Measurements from ENCODE around the gene MIGA2. TPM values are rescaled to one million over a fixed set of nuclear protein-coding genes. Genes with fewer than 3 reads are reported as not detected.

The MIGA2 gene
- total RNA-seq, 1 experiment from 2014 or later, result 28.6 TPM

DNA sequence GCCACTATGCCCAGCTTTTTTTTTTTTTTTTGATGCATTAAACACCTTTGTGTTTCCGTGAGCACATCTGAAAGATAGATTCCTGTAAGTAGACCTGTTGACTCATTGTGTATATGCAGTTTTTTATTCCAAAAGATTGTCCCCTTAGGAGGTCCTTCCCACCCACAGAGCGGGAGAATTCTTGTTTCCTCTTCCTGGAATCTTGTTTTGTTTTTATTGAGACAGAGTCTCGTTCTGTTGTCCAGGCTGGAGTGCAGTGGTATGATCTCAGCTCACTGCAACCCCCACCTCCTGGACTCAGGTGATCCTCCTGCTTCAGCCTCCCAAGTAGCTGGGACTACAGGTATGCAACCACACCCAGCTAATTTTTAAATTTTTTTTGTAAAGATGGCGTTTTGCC is 82.4 kb downstream of the MIGA2 start:
- Mint-ChIP-seq H3K36me3 (ENCODE audit: insufficient read depth, unreplicated experiment) (peaks cover 44% of the 10 kb centered on the region), H3K4me1 (ENCODE audit: insufficient read depth, unreplicated experiment) (peaks cover 19% of the 10 kb centered on the region), H3K4me3 (ENCODE audit: unreplicated experiment) (no peak overlapping the region), H3K27ac (ENCODE audit: low read depth, unreplicated experiment) (no peak overlapping the region), H3K27me3 (ENCODE audit: insufficient read depth, unreplicated experiment) (no peaks in the 10 kb centered on the region), H3K9me3 (ENCODE audit: unreplicated experiment) (no peaks in the 10 kb centered on the region)
- BruUV-seq (replicated peaks), result no TSS peak
- ChIA-PET CTCF (interaction anchor here (1.0 kb wide), 1 partner anchor 13 kb away, joined by 4 read pairs; no protein-coding TSS in a partner anchor), POLR2A (interaction anchor here (0.9 to 1.6 kb wide), 2 partner anchors 13 to 21 kb away, joined by 3 read pairs; no protein-coding TSS in a partner anchor)
- intact Hi-C loops (cut with micrococcal nuclease), result no loop called here
- TF ChIP-seq CTCF (IDR thresholded peaks at IDR 0.05; ENCODE audit: unreplicated experiment), result no peak
- no peak for DNase-seq (ENCODE audit: unreplicated experiment)

GRCh38 chr9:129121483-129121882 is 85.1 kb downstream of the MIGA2 start:
- DNase-seq (ENCODE audit: unreplicated experiment), result peak; percentile 61
- no peak for TF ChIP-seq CTCF (IDR thresholded peaks at IDR 0.05; ENCODE audit: unreplicated experiment)
- ChIA-PET POLR2A (interaction anchor here (0.6 to 2.6 kb wide), 5 partner anchors 9 to 437 kb away, joined by 3 to 13 read pairs (median 3); partner anchors contain the start of genes CRAT and PTPA), CTCF (interaction anchor here (0.7 to 2.8 kb wide), 2 partner anchors 10 to 17 kb away, joined by 4 to 16 read pairs; no protein-coding TSS in a partner anchor)
- Mint-ChIP-seq H3K4me3 (ENCODE audit: unreplicated experiment) (no peak overlapping the region), H3K27me3 (ENCODE audit: insufficient read depth, unreplicated experiment) (no peaks in the 10 kb centered on the region), H3K4me1 (ENCODE audit: insufficient read depth, unreplicated experiment) (peaks cover 10% of the 10 kb centered on the region), H3K9me3 (ENCODE audit: unreplicated experiment) (no peaks in the 10 kb centered on the region), H3K36me3 (ENCODE audit: insufficient read depth, unreplicated experiment) (peaks cover 48% of the 10 kb centered on the region), H3K27ac (ENCODE audit: low read depth, unreplicated experiment) (peak overlapping the region; percentile 12)
- intact Hi-C loops (cut with micrococcal nuclease), result no loop called here
- TSS peak; percentile 7 for BruUV-seq (replicated peaks)

Other genes with a start within 250 kb of the MIGA2 start
- 10.9 and 13.8 TPM in 2 replicates for gene TBC1D13, start 249.4 kb upstream of the MIGA2 start, total RNA-seq (2022)
- 18.2 and 22.0 TPM in 2 replicates for gene ENDOG, start 218.1 kb upstream of the MIGA2 start, total RNA-seq (2022)
- gene SPOUT1, start 206.8 kb upstream of the MIGA2 start, total RNA-seq (2022), result 30.1 and 32.4 TPM in 2 replicates
- gene KYAT1, start 154.7 kb upstream of the MIGA2 start, total RNA-seq (2022), result 3.8 and 5.7 TPM in 2 replicates
- gene LRRC8A, start 154.5 kb upstream of the MIGA2 start, total RNA-seq (2022), result 30.9 and 31.6 TPM in 2 replicates
- 0.70 and 2.0 TPM in 2 replicates for gene PHYHD1, start 115.6 kb upstream of the MIGA2 start, total RNA-seq (2022)
- 12.0 and 16.9 TPM in 2 replicates for gene DOLK, start 89.0 kb upstream of the MIGA2 start, total RNA-seq (2022)
- gene NUP188, start 88.9 kb upstream of the MIGA2 start, total RNA-seq (2022), result 47.3 and 54.9 TPM in 2 replicates
- gene SH3GLB2, start 8.3 kb upstream of the MIGA2 start, total RNA-seq (2022), result 51.7 and 58.3 TPM in 2 replicates
- 16.3 and 18.5 TPM in 2 replicates for gene DOLPP1, start 44.5 kb downstream of the MIGA2 start, total RNA-seq (2022)
- 14.5 and 17.0 TPM in 2 replicates for gene CRAT, start 74.2 kb downstream of the MIGA2 start, total RNA-seq (2022)
- gene PTPA, start 74.8 kb downstream of the MIGA2 start, total RNA-seq (2022), result 90.8 and 91.8 TPM in 2 replicates
- 11.9 and 13.4 TPM in 2 replicates for gene IER5L, start 141.6 kb downstream of the MIGA2 start, total RNA-seq (2022)

Measured in MCF 10A (cell line).